Measurements from ENCODE around the gene RPL31.

- TF ChIP-seq CTCF (IDR thresholded peaks at IDR 0.05) (no peak), POLR2A (IDR thresholded peaks at IDR 0.05) (no peak), POLR2AphosphoS5 (IDR thresholded peaks at IDR 0.05) (no peak), EP300 (IDR thresholded peaks at IDR 0.05) (no peak)
Measured at GRCh38 chr2:100971221-100971620, 30.9 kb upstream of the RPL31 start.

Measured in sigmoid colon (tissue), 4 donors.